ENCODE measurements around the gene PMM2.

DNA sequence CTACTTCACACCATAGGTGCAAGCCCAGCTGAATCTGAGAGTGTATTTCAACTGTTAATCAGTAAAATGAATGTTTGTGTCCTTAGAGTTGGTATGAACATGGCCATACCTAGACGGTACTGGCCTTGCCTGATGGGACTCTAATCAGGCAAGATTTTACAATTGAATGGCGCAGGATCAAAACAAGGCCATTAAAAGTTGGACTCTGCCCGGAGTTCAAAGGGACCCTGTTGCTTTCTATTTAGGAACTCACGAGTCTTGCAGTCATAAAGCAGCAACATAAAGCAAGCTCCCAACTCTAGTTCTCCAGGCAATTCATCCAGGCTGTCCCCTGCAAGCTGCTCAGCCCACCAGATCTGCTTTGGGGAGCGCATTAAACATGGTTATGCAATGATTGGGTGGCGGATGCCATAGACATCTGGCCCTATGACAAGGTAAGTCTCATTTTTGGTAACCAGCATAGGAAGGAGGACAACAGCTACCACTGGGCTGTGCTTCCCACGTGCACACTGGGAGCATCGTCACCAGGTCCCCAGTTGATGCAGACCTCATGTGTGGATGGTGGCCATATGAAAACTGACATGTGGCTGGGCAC, 9.0 kb upstream of the PMM2 start:
- TF ChIP-seq NFIC (IDR thresholded peaks at IDR 0.05) (no peak), YY1 (IDR thresholded peaks at IDR 0.05; ENCODE audit: low read depth) (no peak)

Measured in Ishikawa (cell line).